ENCODE results near the gene ACYP2.

Gene ACYP2

DNA sequence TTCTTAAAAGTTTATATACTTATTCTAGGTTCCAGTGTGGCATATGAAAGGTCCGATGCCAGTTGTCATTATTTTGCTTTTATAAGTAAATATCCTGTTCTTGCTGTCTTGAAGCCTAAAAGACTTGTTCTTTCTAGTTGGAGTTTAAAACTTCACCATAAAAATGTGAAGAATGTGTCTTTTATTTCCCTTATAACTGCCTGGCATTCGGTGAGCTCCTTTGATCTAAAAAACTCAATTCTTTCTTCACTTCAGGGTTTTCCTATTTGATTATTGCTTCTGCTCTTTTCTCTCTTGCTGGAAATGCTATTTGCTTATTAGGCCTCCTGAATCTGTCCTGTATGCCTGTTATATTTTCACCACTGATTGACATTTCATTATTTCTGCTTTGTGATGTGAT lies 89.1 kb downstream of the ACYP2 start:
- H3K9ac ChIP-seq (ENCODE audit: low read length): no peak overlapping the region
- no peak overlapping the region for H3K18ac ChIP-seq (ENCODE audit: low read length)
- H3K36me3 ChIP-seq (ENCODE audit: control insufficient read depth, insufficient read depth, low read length): no peaks in the 10 kb centered on the region
- no peak overlapping the region for H3K56ac ChIP-seq (ENCODE audit: low read length)
- H2AK5ac ChIP-seq (ENCODE audit: low read length): no peak overlapping the region
- no peak overlapping the region for H3K4ac ChIP-seq (ENCODE audit: low read depth, low read length)
- H3K4me1 ChIP-seq (ENCODE audit: control insufficient read depth, low read depth, low read length): no peaks in the 10 kb centered on the region
- no peak overlapping the region for H2BK5ac ChIP-seq (ENCODE audit: low read length)
- no peaks in the 10 kb centered on the region for H3K79me1 ChIP-seq (ENCODE audit: low read length)
- H3K4me2 ChIP-seq (ENCODE audit: low read length): no peak overlapping the region
- H2BK15ac ChIP-seq (replicated peaks; ENCODE audit: low read depth): no peak overlapping the region
- no CpG with 5 or more reads among the region's 2 CpGs for whole genome bisulfite sequencing (ENCODE audit: extremely low coverage, insufficient coverage, low lambda C conversion rate)
- no peak overlapping the region for H2BK120ac ChIP-seq (ENCODE audit: low read depth, low read length)
- no peak overlapping the region for H3K23ac ChIP-seq (ENCODE audit: low read length)
- no peak overlapping the region for H3K4me3 ChIP-seq (ENCODE audit: low read length)
- no peak overlapping the region for H4K8ac ChIP-seq (ENCODE audit: low read depth, low read length)
- no peaks in the 10 kb centered on the region for H3K27me3 ChIP-seq (ENCODE audit: insufficient read depth, low read length, poor library complexity)
- H3K27ac ChIP-seq (ENCODE audit: low read depth, low read length): no peak overlapping the region
- DNase-seq: no peak
- H4K5ac ChIP-seq (ENCODE audit: low read length): no peak overlapping the region
- no peaks in the 10 kb centered on the region for H3K79me2 ChIP-seq (ENCODE audit: control insufficient read depth, insufficient read depth, low read length)

DNA sequence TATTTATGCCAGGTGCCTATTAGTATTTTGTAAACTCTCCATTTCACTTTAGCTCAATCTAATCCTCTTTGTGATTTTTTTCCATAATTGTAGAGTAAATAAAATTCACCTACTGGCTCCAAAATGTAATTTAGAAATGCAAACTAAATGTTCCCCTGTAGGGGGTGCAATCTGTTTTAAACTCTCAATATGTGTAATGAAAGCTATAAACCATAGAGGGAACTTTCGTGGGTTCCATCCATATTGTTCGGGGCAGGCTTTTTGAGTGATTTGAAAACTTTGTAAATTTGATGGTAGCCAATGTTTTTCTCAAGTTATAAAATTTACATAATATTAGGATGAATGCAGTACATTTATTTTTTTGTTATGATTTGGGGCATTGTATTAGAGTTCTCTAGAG lies 91.2 kb downstream of the ACYP2 start:
- no peak overlapping the region for H3K56ac ChIP-seq (ENCODE audit: low read length)
- H3K27me3 ChIP-seq (ENCODE audit: insufficient read depth, low read length, poor library complexity): no peaks in the 10 kb centered on the region
- H3K79me1 ChIP-seq (ENCODE audit: low read length): no peaks in the 10 kb centered on the region
- H3K9ac ChIP-seq (ENCODE audit: low read length): no peak overlapping the region
- H3K36me3 ChIP-seq (ENCODE audit: control insufficient read depth, insufficient read depth, low read length): no peaks in the 10 kb centered on the region
- peak; percentile 30 for DNase-seq
- H2BK5ac ChIP-seq (ENCODE audit: low read length): no peak overlapping the region
- no peak overlapping the region for H3K4me2 ChIP-seq (ENCODE audit: low read length)
- H3K4ac ChIP-seq (ENCODE audit: low read depth, low read length): no peak overlapping the region
- no CpG with 5 or more reads among the region's 2 CpGs for WGBS (ENCODE audit: extremely low coverage, insufficient coverage, low lambda C conversion rate)
- H2BK120ac ChIP-seq (ENCODE audit: low read depth, low read length): no peak overlapping the region
- no peak overlapping the region for H2AK5ac ChIP-seq (ENCODE audit: low read length)
- no peak overlapping the region for H2BK15ac ChIP-seq (replicated peaks; ENCODE audit: low read depth)
- no peak overlapping the region for H4K8ac ChIP-seq (ENCODE audit: low read depth, low read length)
- no peak overlapping the region for H3K18ac ChIP-seq (ENCODE audit: low read length)
- H3K23ac ChIP-seq (ENCODE audit: low read length): no peak overlapping the region
- no peaks in the 10 kb centered on the region for H3K4me1 ChIP-seq (ENCODE audit: control insufficient read depth, low read depth, low read length)
- H4K5ac ChIP-seq (ENCODE audit: low read length): no peak overlapping the region
- H3K27ac ChIP-seq (ENCODE audit: low read depth, low read length): no peak overlapping the region
- H3K4me3 ChIP-seq (ENCODE audit: low read length): no peak overlapping the region
- H3K79me2 ChIP-seq (ENCODE audit: control insufficient read depth, insufficient read depth, low read length): no peaks in the 10 kb centered on the region

DNA sequence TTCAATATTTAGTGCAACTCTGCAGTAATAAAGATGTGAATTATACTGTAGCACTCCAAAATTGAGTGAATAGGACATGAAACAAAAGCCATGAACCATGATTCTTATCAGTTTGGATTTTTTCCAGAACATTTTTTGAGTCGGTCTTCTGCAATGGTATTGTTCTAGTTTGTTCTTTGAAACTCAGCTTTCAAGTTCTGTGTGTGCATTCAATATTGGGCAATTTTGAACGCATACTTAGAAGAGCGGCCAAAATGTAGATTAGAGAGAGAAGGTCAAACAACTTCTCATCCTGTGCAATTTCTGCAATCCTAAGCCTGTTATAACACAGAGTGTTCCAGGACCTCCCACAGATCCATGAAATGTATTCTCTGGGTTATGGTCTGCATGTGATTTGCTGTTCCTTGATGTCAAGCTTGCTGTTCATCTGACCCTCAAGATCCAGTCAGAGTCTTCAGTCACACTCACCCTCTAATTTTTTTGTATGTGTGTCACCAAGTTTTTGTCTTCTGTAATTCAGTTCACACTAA lies 92.3 kb downstream of the ACYP2 start:
- H3K9ac ChIP-seq (ENCODE audit: low read length): no peak overlapping the region
- no peak overlapping the region for H3K4ac ChIP-seq (ENCODE audit: low read depth, low read length)
- no peak overlapping the region for H2AK5ac ChIP-seq (ENCODE audit: low read length)
- no peak overlapping the region for H3K18ac ChIP-seq (ENCODE audit: low read length)
- no peak overlapping the region for H2BK15ac ChIP-seq (replicated peaks; ENCODE audit: low read depth)
- H3K23ac ChIP-seq (ENCODE audit: low read length): no peak overlapping the region
- no peak overlapping the region for H4K5ac ChIP-seq (ENCODE audit: low read length)
- no peak overlapping the region for H2BK120ac ChIP-seq (ENCODE audit: low read depth, low read length)
- no peaks in the 10 kb centered on the region for H3K79me2 ChIP-seq (ENCODE audit: control insufficient read depth, insufficient read depth, low read length)
- no peak overlapping the region for H4K8ac ChIP-seq (ENCODE audit: low read depth, low read length)
- H3K4me1 ChIP-seq (ENCODE audit: control insufficient read depth, low read depth, low read length): no peaks in the 10 kb centered on the region
- no peaks in the 10 kb centered on the region for H3K27me3 ChIP-seq (ENCODE audit: insufficient read depth, low read length, poor library complexity)
- H3K56ac ChIP-seq (ENCODE audit: low read length): no peak overlapping the region
- H3K4me3 ChIP-seq (ENCODE audit: low read length): no peak overlapping the region
- no peaks in the 10 kb centered on the region for H3K36me3 ChIP-seq (ENCODE audit: control insufficient read depth, insufficient read depth, low read length)
- no CpG with 5 or more reads among the region's 3 CpGs for WGBS (ENCODE audit: extremely low coverage, insufficient coverage, low lambda C conversion rate)
- H3K27ac ChIP-seq (ENCODE audit: low read depth, low read length): no peak overlapping the region
- no peak overlapping the region for H2BK5ac ChIP-seq (ENCODE audit: low read length)
- DNase-seq: no peak
- H3K4me2 ChIP-seq (ENCODE audit: low read length): no peak overlapping the region
- no peaks in the 10 kb centered on the region for H3K79me1 ChIP-seq (ENCODE audit: low read length)

DNA sequence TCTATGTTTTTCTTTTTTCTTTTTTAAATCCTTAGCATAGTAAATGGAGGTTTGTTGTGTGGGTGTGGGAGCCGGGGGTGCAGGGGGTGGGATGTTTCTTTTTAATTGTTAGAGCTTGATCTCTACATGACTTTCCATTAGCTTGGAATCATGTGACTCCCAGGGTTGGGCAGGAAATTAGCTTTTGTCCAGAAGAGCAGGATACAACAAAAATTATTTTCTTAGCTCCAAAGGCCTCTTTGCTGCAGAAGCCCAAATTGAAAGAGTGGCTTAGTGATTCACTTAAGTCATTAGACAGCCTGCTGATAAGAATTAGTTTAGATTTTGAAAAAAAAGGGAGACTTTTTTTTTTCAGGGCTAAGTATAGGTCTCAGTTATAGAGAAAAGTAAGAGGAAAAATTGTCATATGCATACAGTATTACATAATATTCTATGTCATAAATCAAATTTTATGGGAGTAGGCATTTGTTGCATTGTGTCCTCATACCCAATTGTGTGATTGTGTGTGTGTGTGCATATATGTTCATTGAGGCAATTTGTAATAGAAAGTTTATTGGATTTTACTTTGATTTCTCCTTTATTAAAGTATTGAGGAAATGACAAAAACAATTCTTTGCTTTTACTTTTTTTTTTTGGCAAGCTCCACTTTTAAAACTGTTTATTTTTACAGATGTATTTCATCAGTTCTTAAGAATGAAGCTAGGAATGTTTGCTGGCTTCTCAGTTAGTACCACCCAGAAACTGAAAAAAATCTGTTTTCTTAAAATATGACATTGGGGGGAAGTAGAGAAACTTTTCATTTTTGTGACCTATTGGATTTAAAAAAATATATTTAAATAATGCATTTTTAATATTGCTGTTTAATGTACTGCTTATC lies 93.2 kb downstream of the ACYP2 start:
- no peak overlapping the region for H4K8ac ChIP-seq (ENCODE audit: low read depth, low read length)
- H3K18ac ChIP-seq (ENCODE audit: low read length): no peak overlapping the region
- DNase-seq: no peak
- H2BK15ac ChIP-seq (replicated peaks; ENCODE audit: low read depth): no peak overlapping the region
- no peak overlapping the region for H3K4ac ChIP-seq (ENCODE audit: low read depth, low read length)
- no peak overlapping the region for H2BK120ac ChIP-seq (ENCODE audit: low read depth, low read length)
- no peaks in the 10 kb centered on the region for H3K4me1 ChIP-seq (ENCODE audit: control insufficient read depth, low read depth, low read length)
- H3K36me3 ChIP-seq (ENCODE audit: control insufficient read depth, insufficient read depth, low read length): no peaks in the 10 kb centered on the region
- H3K4me3 ChIP-seq (ENCODE audit: low read length): no peak overlapping the region
- no peak overlapping the region for H2BK5ac ChIP-seq (ENCODE audit: low read length)
- no peaks in the 10 kb centered on the region for H3K27me3 ChIP-seq (ENCODE audit: insufficient read depth, low read length, poor library complexity)
- H3K23ac ChIP-seq (ENCODE audit: low read length): no peak overlapping the region
- WGBS (ENCODE audit: extremely low coverage, insufficient coverage, low lambda C conversion rate): no CpG with 5 or more reads among the region's 1 CpG
- no peak overlapping the region for H3K56ac ChIP-seq (ENCODE audit: low read length)
- no peaks in the 10 kb centered on the region for H3K79me1 ChIP-seq (ENCODE audit: low read length)
- no peak overlapping the region for H4K5ac ChIP-seq (ENCODE audit: low read length)
- H3K27ac ChIP-seq (ENCODE audit: low read depth, low read length): no peak overlapping the region
- H2AK5ac ChIP-seq (ENCODE audit: low read length): no peak overlapping the region
- H3K4me2 ChIP-seq (ENCODE audit: low read length): no peak overlapping the region
- no peaks in the 10 kb centered on the region for H3K79me2 ChIP-seq (ENCODE audit: control insufficient read depth, insufficient read depth, low read length)
- H3K9ac ChIP-seq (ENCODE audit: low read length): no peak overlapping the region

DNA sequence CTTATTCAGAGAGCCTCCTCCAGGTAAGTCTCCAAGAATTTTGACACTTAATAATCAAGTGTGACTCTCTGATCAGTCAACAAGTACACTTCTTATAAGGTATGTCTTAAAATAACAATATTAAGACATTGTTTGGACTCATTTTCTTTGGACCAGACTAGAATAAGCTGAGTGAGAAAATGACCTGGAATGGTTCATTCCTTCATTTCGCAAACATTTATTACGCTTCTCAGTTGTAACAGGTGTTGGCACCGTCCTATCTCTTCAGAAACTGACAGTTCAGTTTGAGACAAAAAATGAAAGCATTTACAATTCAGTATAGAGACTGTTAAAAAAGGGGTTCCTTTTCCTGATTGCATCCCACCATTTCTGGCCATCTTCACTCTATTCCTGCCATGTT lies 94.0 kb downstream of the ACYP2 start:
- no peaks in the 10 kb centered on the region for H3K4me1 ChIP-seq (ENCODE audit: control insufficient read depth, low read depth, low read length)
- H2BK120ac ChIP-seq (ENCODE audit: low read depth, low read length): no peak overlapping the region
- H3K27me3 ChIP-seq (ENCODE audit: insufficient read depth, low read length, poor library complexity): no peaks in the 10 kb centered on the region
- no CpG with 5 or more reads among the region's 3 CpGs for WGBS (ENCODE audit: extremely low coverage, insufficient coverage, low lambda C conversion rate)
- H3K23ac ChIP-seq (ENCODE audit: low read length): no peak overlapping the region
- no peak overlapping the region for H2BK15ac ChIP-seq (replicated peaks; ENCODE audit: low read depth)
- no peak overlapping the region for H4K5ac ChIP-seq (ENCODE audit: low read length)
- no peak overlapping the region for H3K4me3 ChIP-seq (ENCODE audit: low read length)
- H3K56ac ChIP-seq (ENCODE audit: low read length): no peak overlapping the region
- no peak overlapping the region for H2BK5ac ChIP-seq (ENCODE audit: low read length)
- H3K9ac ChIP-seq (ENCODE audit: low read length): no peak overlapping the region
- no peak for DNase-seq
- H3K4ac ChIP-seq (ENCODE audit: low read depth, low read length): no peak overlapping the region
- H3K18ac ChIP-seq (ENCODE audit: low read length): no peak overlapping the region
- H4K8ac ChIP-seq (ENCODE audit: low read depth, low read length): no peak overlapping the region
- H2AK5ac ChIP-seq (ENCODE audit: low read length): no peak overlapping the region
- no peaks in the 10 kb centered on the region for H3K36me3 ChIP-seq (ENCODE audit: control insufficient read depth, insufficient read depth, low read length)
- H3K27ac ChIP-seq (ENCODE audit: low read depth, low read length): no peak overlapping the region
- no peaks in the 10 kb centered on the region for H3K79me1 ChIP-seq (ENCODE audit: low read length)
- H3K79me2 ChIP-seq (ENCODE audit: control insufficient read depth, insufficient read depth, low read length): no peaks in the 10 kb centered on the region
- H3K4me2 ChIP-seq (ENCODE audit: low read length): no peak overlapping the region
